ENCODE data around the gene OPA1.

OPA1 gene

GRCh38 chr3:193660171-193660570 is 67.2 kb downstream of the OPA1 start:
- no peak for DNase-seq (ENCODE audit: low read depth)
- H3K4me3 ChIP-seq (replicated peaks; ENCODE audit: low read depth, low read length), result no peak overlapping the region
- no peak for TF ChIP-seq CTCF (IDR thresholded peaks at IDR 0.05; ENCODE audit: low read length, missing control alignments)

DNA sequence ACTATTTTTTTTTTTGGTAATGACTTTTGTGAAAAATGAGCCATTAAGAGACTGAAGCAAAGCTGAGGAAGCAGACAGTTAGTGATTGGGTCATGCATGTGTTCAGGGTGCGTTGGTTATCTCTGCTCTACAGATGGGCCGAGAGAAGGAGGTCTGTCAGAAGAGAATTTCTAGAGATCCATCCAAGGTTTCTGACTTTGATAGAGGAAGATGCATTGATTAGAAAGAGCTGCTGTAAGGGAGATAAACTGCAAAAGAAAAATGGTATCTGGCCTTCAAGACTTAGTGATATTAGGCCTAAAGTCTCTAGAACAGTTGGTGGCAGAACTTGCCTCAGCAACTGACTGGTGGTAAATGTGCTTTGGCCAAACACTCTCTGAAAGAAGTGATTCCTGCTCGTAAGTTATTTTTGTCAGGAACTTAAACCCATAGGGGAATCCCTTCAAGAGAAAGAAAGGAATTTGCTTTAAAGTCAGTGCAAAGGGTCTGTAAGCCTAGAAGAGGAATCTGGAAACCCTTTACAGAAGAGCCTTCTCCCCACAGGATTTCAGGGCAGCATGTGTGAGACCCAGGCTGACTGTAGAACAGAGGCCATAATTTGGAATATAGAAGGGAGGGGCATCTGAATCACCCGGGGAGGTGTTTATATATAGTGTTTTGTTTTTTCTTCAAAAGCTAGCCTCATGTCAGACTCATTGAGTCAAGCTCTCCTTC is 67.8 kb downstream of the OPA1 start:
- no peak overlapping the region for H3K4me3 ChIP-seq (replicated peaks; ENCODE audit: low read depth, low read length)
- TF ChIP-seq CTCF (IDR thresholded peaks at IDR 0.05; ENCODE audit: low read length, missing control alignments), result no peak
- DNase-seq (ENCODE audit: low read depth), result no peak

DNA sequence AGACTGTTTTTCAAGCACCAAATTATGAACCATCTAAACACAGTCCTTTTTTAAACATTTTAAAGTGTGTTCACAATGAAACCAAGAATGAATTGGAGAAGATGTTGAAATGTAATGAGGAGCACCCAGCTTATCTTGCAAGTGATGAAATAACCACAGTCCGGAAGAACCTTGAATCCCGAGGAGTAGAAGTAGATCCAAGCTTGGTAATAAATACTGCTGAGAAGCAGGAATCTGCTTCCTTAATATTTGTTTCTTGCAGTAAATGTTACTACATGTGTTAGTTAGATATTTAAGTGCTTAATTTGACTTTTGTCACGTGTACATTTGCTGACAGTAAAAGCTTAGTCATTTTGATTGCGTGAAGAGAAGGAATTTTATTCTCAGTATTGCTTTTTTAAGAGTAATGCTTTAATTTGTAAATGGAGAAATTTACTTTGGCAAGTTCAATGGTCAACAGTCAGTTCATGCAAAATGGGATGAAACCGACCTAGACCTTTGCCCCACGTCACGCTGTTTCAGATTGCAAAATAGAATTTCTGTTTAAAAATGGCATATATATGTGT is 69.8 kb downstream of the OPA1 start:
- no peak for TF ChIP-seq CTCF (IDR thresholded peaks at IDR 0.05; ENCODE audit: low read length, missing control alignments)
- DNase-seq (ENCODE audit: low read depth), result peak; percentile 73
- H3K4me3 ChIP-seq (replicated peaks; ENCODE audit: low read depth, low read length), result no peak overlapping the region

DNA sequence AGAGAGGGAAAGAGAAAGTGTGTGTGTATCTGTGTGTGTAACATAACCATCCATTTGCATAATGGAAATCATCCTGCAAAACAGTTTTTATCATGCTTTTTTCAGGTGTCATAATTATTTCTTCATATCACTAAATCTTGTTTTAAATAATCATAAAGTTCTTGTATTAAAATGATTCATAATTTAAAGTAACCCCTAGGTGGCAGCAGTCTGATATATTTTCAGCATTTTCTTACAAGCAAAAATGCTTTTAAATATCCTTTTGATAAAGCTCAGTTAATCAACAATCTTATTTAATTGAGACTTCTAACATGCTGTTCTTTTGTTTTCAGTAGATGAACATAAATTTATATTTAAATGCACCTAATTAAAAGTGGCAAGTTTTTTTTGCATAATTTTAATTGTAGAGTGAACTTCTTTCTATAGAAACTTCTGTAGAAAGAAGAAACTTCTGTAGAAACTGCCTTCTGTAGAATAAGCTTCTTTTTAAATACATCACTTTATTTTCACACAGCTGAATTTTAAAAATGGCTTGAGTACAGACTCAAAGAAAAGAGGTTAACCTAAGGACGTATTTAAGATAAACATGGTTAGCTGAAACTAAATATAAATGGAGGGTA is 72.5 kb downstream of the OPA1 start:
- DNase-seq (ENCODE audit: low read depth), result peak; percentile 70
- H3K4me3 ChIP-seq (replicated peaks; ENCODE audit: low read depth, low read length), result no peak overlapping the region
- TF ChIP-seq CTCF (IDR thresholded peaks at IDR 0.05; ENCODE audit: low read length, missing control alignments), result peak; percentile 42

DNA sequence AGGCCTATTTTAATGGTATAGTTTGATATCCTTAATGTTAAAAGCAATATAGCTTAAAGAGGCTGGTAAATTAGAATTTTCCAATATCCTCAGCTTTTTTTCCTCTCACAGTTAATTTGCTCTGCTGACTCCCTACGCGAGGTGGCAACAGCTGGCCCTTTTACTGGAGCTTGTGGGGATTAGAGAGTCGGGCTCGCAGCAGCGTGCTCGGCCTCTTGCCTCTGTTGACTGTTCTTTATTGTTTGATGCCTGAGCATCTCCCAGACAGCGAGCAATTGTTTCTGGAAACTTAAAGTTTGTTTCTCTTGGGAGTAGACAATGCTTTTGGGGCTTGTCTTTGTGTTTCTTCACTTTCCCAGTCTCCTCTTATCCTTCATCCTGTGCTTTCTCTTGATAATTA is 80.8 kb downstream of the OPA1 start:
- DNase-seq (ENCODE audit: low read depth), result no peak
- TF ChIP-seq CTCF (IDR thresholded peaks at IDR 0.05; ENCODE audit: low read length, missing control alignments), result no peak
- no peak overlapping the region for H3K4me3 ChIP-seq (replicated peaks; ENCODE audit: low read depth, low read length)

GRCh38 chr3:193674714-193675113 is 81.7 kb downstream of the OPA1 start:
- H3K4me3 ChIP-seq (replicated peaks; ENCODE audit: low read depth, low read length), result no peak overlapping the region
- no peak for TF ChIP-seq CTCF (IDR thresholded peaks at IDR 0.05; ENCODE audit: low read length, missing control alignments)
- no peak for DNase-seq (ENCODE audit: low read depth)

Data from fibroblast of pulmonary artery (primary cell).